Measurements from ENCODE around the gene ARHGDIA. TPM values are rescaled to one million over a fixed set of nuclear protein-coding genes. Genes with fewer than 3 reads are reported as not detected.

The ARHGDIA gene
- total and polyA plus RNA-seq, 12 donors, result 89.9 to 263 (median 110) TPM

- Histone ChIP-seq H3K27ac (peak within 1 kb of the TSS; percentile 91 to 99 (median 98)), H3K4me1 (peaks cover 18 to 75% (median 46%) of the 10 kb centered on the region in 9 donors), H3K36me3 (peaks cover 0 to 56% (median 24%) of the 10 kb centered on the region in 9 donors), H3K4me3 (peak within 1 kb of the TSS; percentile 82 to 100 (median 97)), H3K9me3 (no peaks in the 10 kb centered on the region), H3K27me3 (no peaks in the 10 kb centered on the region)
- WGBS, 2 donors, result 0% methylated on average over 87 to 95 of the region's 95 CpGs
- ATAC-seq (peak in 2 of 8 donors; percentile 0 to 1), DNase-seq (peak in 1 of 2 donors; percentile 98)
- intact Hi-C loops (cut with DNase I), result loop anchor here in 1 of 10 donors (5.0 kb wide), 1 partner anchor 38 kb away; no protein-coding TSS in a partner anchor
- TF ChIP-seq CTCF (IDR thresholded peaks at IDR 0.05), result no peak
Measured at GRCh38 chr17:81859906-81860755, 11.0 kb downstream of the ARHGDIA start, which contains the start of gene P4HB. Gene P4HB, minus strand, starts transcription at chr17:81860535. Its CDS starts 64 bp downstream, at chr17:81860471.

- no peaks in the 10 kb centered on the region for H3K9me3 ChIP-seq
- 51 to 54% methylated on average over 23 of the region's 23 CpGs for WGBS, 2 donors
- peaks cover 1 to 59% (median 33%) of the 10 kb centered on the region in 9 donors for H3K36me3 ChIP-seq
- intact Hi-C loops (cut with DNase I), result no loop called here
- H3K4me1 ChIP-seq, result peaks cover 18 to 79% (median 50%) of the 10 kb centered on the region in 9 donors
- peak overlapping the region in 9 of 10 donors; percentile 89 to 99 (median 97) for H3K27ac ChIP-seq
- no peak for TF ChIP-seq CTCF (IDR thresholded peaks at IDR 0.05)
- ATAC-seq, result no peak
- no peaks in the 10 kb centered on the region for H3K27me3 ChIP-seq
- peak overlapping the region; percentile 82 to 100 (median 97) for H3K4me3 ChIP-seq
- no peak for DNase-seq
Measured at GRCh38 chr17:81858967-81859905, 11.9 kb downstream of the ARHGDIA start.

GRCh38 chr17:81858170-81858966 is 12.8 kb downstream of the ARHGDIA start:
- Histone ChIP-seq H3K27ac (peak overlapping the region in 2 of 10 donors; percentile 96 to 97), H3K36me3 (peaks cover 4 to 66% (median 41%) of the 10 kb centered on the region in 9 donors), H3K4me3 (peak overlapping the region in 9 of 10 donors; percentile 82 to 100 (median 96)), H3K4me1 (peaks cover 18 to 71% (median 50%) of the 10 kb centered on the region in 9 donors), H3K9me3 (no peaks in the 10 kb centered on the region), H3K27me3 (no peaks in the 10 kb centered on the region)
- 84 to 90% methylated on average over 30 of the region's 30 CpGs for WGBS, 2 donors
- TF ChIP-seq CTCF (IDR thresholded peaks at IDR 0.05), result no peak
- no peak for DNase-seq
- no peak for ATAC-seq
- intact Hi-C loops (cut with DNase I), result no loop called here

Measured in heart right ventricle (tissue), 16 donors.